K562 (cell line): ENCODE data around the gene ZBTB8B. TPM values are rescaled to one million over a fixed set of nuclear protein-coding genes. Genes with fewer than 3 reads are reported as not detected.

Experiments used
- BHLHE40 ChIP-seq: IDR thresholded peaks from 2 replicates; pipeline ENCODE4 v1.6.1; 2011; ENCODE audit warnings: low read length, improper control_type of control experiment
- DACH1 ChIP-seq: fragments of 450-650 bp; IDR thresholded peaks from 2 replicates; pipeline ENCODE4 v1.6.1; 2018; ENCODE audit not compliant: partially characterized antibody
- DEAF1 ChIP-seq: fragments of 450-650 bp; formaldehyde crosslinking; IDR thresholded peaks from 2 replicates; pipeline ENCODE4 v1.4.0; 2020; ENCODE audit warnings: mild to moderate bottlenecking, moderate library complexity
- GTF2E2 ChIP-seq: fragments of 200-800 bp; sonication (Bioruptor generic); IDR thresholded peaks from 2 replicates; pipeline ENCODE4 v1.6.1; 2016; ENCODE audit warnings: missing genetic modification characterization, missing compliant biosample characterization
- HCFC1 ChIP-seq: IDR thresholded peaks from 2 replicates; pipeline ENCODE4 v1.6.1; 2012; ENCODE audit warnings: low read depth, low read length, improper control_type of control experiment
- RB1 ChIP-seq: fragments of 450-650 bp; IDR thresholded peaks from 2 replicates; pipeline ENCODE4 v1.6.1; 2017; ENCODE audit warnings: low read depth, mild to moderate bottlenecking
- TAL1 ChIP-seq: fragments of 450-650 bp; IDR thresholded peaks from 2 replicates; pipeline ENCODE4 v1.6.1; 2016; ENCODE audit warnings: mild to moderate bottlenecking
- TEAD1 ChIP-seq, 2 experiments: fragments of 450-650 bp in 1 of 2; sonication (generic) in 1 of 2; formaldehyde crosslinking; IDR thresholded peaks; 2 replicates each; pipeline versions ENCODE4 v1.4.0 to v1.8.0; 2020 to 2022; ENCODE audit warnings: mild to moderate bottlenecking in 2 of 2, missing genetic modification reagents in 1 of 2
- ZFP36 ChIP-seq: fragments of 150-350 bp; IDR thresholded peaks from 2 replicates; pipeline ENCODE4 v1.6.1; 2018; ENCODE audit warnings: low read length, low read depth; ENCODE audit not compliant: partially characterized antibody
- polyA plus RNA-seq, 8 experiments: library from polyadenylated mRNA; depleted of rRNA in 4 of 8; stranded (reverse) in 5 of 8; unstranded in 3 of 8; fragments of >200 nt; fragmentation: Nextera tagmentation in 2 of 8; fragmentation: Illumina TruSeq in 1 of 8; extraction: Ambion mirVana in 2 of 8; extraction: Trizol in 1 of 8; gene quantifications; 2 replicates each; pipeline versions ENCODE4 v1.2.1 to v1.2.3, GENCODE V29; 2011 to 2014; ENCODE audit warnings: inconsistent platforms in 1 of 8, missing spikeins in 1 of 8
- total RNA-seq, 7 experiments: library from RNA; depleted of rRNA in 6 of 7; stranded (reverse); fragments of >200 nt in 6 of 7; fragmentation: Illumina TruSeq in 2 of 7; extraction: Trizol in 2 of 7; gene quantifications; 2 replicates each; pipeline versions ENCODE4 v1.2.1 to v1.2.3, GENCODE V29; 2011 to 2021; ENCODE audit warnings: low replicate concordance in 1 of 7

Gene ZBTB8B
- total and polyA plus RNA-seq, 9 of the 15 experiments (the other 6 are each of a cell fraction or from before 2014, with no cell fraction given) = not detected

GRCh38 chr1:32448186-32448772, 16.6 kb upstream of the ZBTB8B start (continued):
- TF ChIP-seq TAL1 (0 out of 2 replicates have a peak, but pooled peaks have one; percentile 3), TEAD1 (CRISPR knock-in tag; IDR thresholded peaks at IDR 0.05) (peak in 1 of 2 experiments; percentile 37; a peak in 1 of 4 replicates), BHLHE40 (peak; percentile 35; the same call in 1 of the 2 replicates), HCFC1 (peak; percentile 47; the same call in 1 of the 2 replicates), DACH1 (peak; percentile 45), RB1 (peak; percentile 54; the same call in 1 of the 2 replicates), DEAF1 (CRISPR knock-in tag) (peak; percentile 80), GTF2E2 (tag) (peak; percentile 79; the same call in 1 of the 2 replicates), ZFP36 (peak; percentile 35)
